B cell (primary cell): ENCODE measurements around the gene RSPH3. TPM values are rescaled to one million over a fixed set of nuclear protein-coding genes. Genes with fewer than 3 reads are reported as not detected.

Experiments
- ATAC-seq: fragments of 200-7000 bp; cut with Tn5 transposase; one replicate; pipeline ENCODE4 v1.10.0; 2021; ENCODE audit warnings: low read depth, mild to moderate bottlenecking, moderate number of reproducible peaks, moderate library complexity
- CTCF ChIA-PET: fragments of 350-600 bp; sonication (Branson Sonifier 250); formaldehyde crosslinking; loops from one replicate; lab custom pipeline; 2021; ENCODE audit warnings: antibody characterized with exemption, inconsistent platforms; lab: Charles Lee
- POLR2A ChIA-PET: fragments of 350-600 bp; sonication (Branson Sonifier 250); formaldehyde crosslinking; loops from one replicate; lab custom pipeline; 2021; ENCODE audit warnings: antibody characterized with exemption; lab: Charles Lee
- DNase-seq: peaks from one replicate; pipeline ENCODE4 v3.0.0; 2013
- H2AFZ ChIP-seq: 2 replicates; pipeline ENCODE4 v1.6.1; 2012; ENCODE audit warnings: mild to moderate bottlenecking, low read depth, low read length; ENCODE audit not compliant: insufficient read depth, poor library complexity, severe bottlenecking
- H3K27ac ChIP-seq, 2 donors: 1 replicate in 1 of 2; 2 replicates in 1 of 2; pipeline ENCODE4 v1.5.1; 2012 to 2013; ENCODE audit warnings: low read length in 2 of 2, mild to moderate bottlenecking in 2 of 2, moderate library complexity in 1 of 2
- H3K27me3 ChIP-seq, 4 experiments: fragments of 200-600 bp in 1 of 4; sonication (generic) in 1 of 4; replicated peaks in 1 of 4; 1 replicate in 2 of 4; 2 replicates in 2 of 4; pipeline versions ENCODE4 v1.6.1 to v1.7.0; 2013 to 2016; ENCODE audit warnings: low read length in 3 of 4, mild to moderate bottlenecking in 2 of 4, mixed read lengths in 1 of 4, moderate library complexity in 1 of 4; ENCODE audit not compliant: insufficient read depth in 4 of 4, control insufficient read depth in 3 of 4; ENCODE audit errors: control extremely low read depth in 1 of 4
- H3K36me3 ChIP-seq, 2 experiments: replicated peaks in 1 of 2; 1 replicate in 1 of 2; 2 replicates in 1 of 2; pipeline versions ENCODE4 v1.6.1 to v1.7.1; 2013; ENCODE audit warnings: low read length in 1 of 2; ENCODE audit not compliant: insufficient read depth in 2 of 2, control insufficient read depth in 1 of 2; ENCODE audit errors: control extremely low read depth in 1 of 2, extremely low read depth in 1 of 2
- H3K4me1 ChIP-seq, 2 donors: fragments of 200-600 bp in 1 of 2; sonication (generic) in 1 of 2; 1 replicate in 1 of 2; 2 replicates in 1 of 2; pipeline versions ENCODE4 v1.5.1 to v1.6.1; 2013 to 2017; ENCODE audit warnings: low read length in 2 of 2; ENCODE audit not compliant: control insufficient read depth in 2 of 2, insufficient read depth in 2 of 2
- H3K4me2 ChIP-seq: replicated peaks from 2 replicates; pipeline ENCODE3; 2012; ENCODE audit warnings: mild to moderate bottlenecking, low read depth, low read length; ENCODE audit not compliant: poor library complexity, severe bottlenecking
- H3K4me3 ChIP-seq, 5 experiments: fragments of 200-600 bp in 1 of 5; sonication (generic) in 1 of 5; 1 replicate in 3 of 5; 2 replicates in 2 of 5; pipeline versions ENCODE4 v1.5.1 to v1.7.0; 2011 to 2016; ENCODE audit warnings: low read length in 4 of 5, mild to moderate bottlenecking in 4 of 5, low read depth in 2 of 5, control low read depth in 1 of 5, moderate library complexity in 1 of 5; ENCODE audit not compliant: insufficient read depth in 1 of 5; ENCODE audit errors: control extremely low read depth in 1 of 5, extremely low read depth in 1 of 5
- H3K79me2 ChIP-seq: fragments of 200-600 bp; sonication (generic); one replicate; pipeline ENCODE4 v1.6.0; 2016; ENCODE audit warnings: low read length; ENCODE audit not compliant: control insufficient read depth, insufficient read depth
- H3K9ac ChIP-seq: fragments of 200-600 bp; sonication (generic); 2 replicates; pipeline ENCODE4 v1.6.1; 2017; ENCODE audit warnings: mild to moderate bottlenecking, low read length, moderate library complexity
- H3K9me3 ChIP-seq, 3 donors: one replicate each; pipeline versions ENCODE4 v1.6.1 to v1.7.1; 2013; ENCODE audit warnings: low read length in 2 of 3; ENCODE audit not compliant: control insufficient read depth in 2 of 3, insufficient read depth in 1 of 3; ENCODE audit errors: control extremely low read depth in 1 of 3
- H4K20me1 ChIP-seq: 2 replicates; pipeline ENCODE4 v1.6.0; 2012; ENCODE audit warnings: mild to moderate bottlenecking, low read length; ENCODE audit not compliant: insufficient read depth, control insufficient read depth, poor library complexity, severe bottlenecking
- H3K27ac Mint-ChIP-seq: one replicate; pipeline ENCODE4 v1.8.0; 2021; ENCODE audit warnings: mixed read lengths
- H3K27me3 Mint-ChIP-seq: one replicate; pipeline ENCODE4 v1.8.0; 2021; ENCODE audit warnings: mixed read lengths
- H3K4me1 Mint-ChIP-seq: one replicate; pipeline ENCODE4 v1.8.0; 2021; ENCODE audit warnings: mixed read lengths
- H3K4me3 Mint-ChIP-seq: one replicate; pipeline ENCODE4 v1.8.0; 2021; ENCODE audit warnings: mixed read lengths
- H3K9me3 Mint-ChIP-seq: one replicate; pipeline ENCODE4 v1.8.0; 2022; ENCODE audit warnings: mixed read lengths; ENCODE audit not compliant: insufficient read depth
- CTCF ChIP-seq: fragments of 200-600 bp; IDR thresholded peaks from one replicate; pipeline ENCODE4 v1.8.0; 2022; ENCODE audit warnings: antibody characterized with exemption, mild to moderate bottlenecking
- EZH2 ChIP-seq: IDR thresholded peaks from 2 replicates; pipeline ENCODE4 v1.6.1; 2012; ENCODE audit warnings: borderline replicate concordance, low read depth, mild to moderate bottlenecking, moderate library complexity, low read length; ENCODE audit not compliant: insufficient read depth, poor library complexity, severe bottlenecking
- WGBS: methylation state at CpG from one replicate; pipeline ENCODE4 v1.1.5; 2013; ENCODE audit warnings: missing lambda C conversion rate; ENCODE audit not compliant: insufficient coverage; 5-methylcytosine and 5-hydroxymethylcytosine counted together
- intact Hi-C: fragments of 100-400 bp; cut with micrococcal nuclease; formaldehyde crosslinking; loops from one replicate; pipeline ENCODE4 v1.10.0; 2022
- polyA plus RNA-seq: library from polyadenylated mRNA; depleted of rRNA; stranded (reverse); fragments of >200 nt; gene quantifications from 2 replicates; pipeline ENCODE4 v1.2.3, GENCODE V29; 2012
- total RNA-seq, 2 donors: library from RNA; stranded (reverse); fragments of 120-200 nt in 1 of 2; gene quantifications; 1 replicate in 1 of 2; 2 replicates in 1 of 2; pipeline versions ENCODE4 v1.2.3 to v1.2.4, GENCODE V29; 2013 to 2022

The RSPH3 gene
- total and polyA plus RNA-seq, 2 donors (not counting 1 experiment from before 2014, with no cell fraction given) = 0.82 to 3.4 TPM

DNA sequence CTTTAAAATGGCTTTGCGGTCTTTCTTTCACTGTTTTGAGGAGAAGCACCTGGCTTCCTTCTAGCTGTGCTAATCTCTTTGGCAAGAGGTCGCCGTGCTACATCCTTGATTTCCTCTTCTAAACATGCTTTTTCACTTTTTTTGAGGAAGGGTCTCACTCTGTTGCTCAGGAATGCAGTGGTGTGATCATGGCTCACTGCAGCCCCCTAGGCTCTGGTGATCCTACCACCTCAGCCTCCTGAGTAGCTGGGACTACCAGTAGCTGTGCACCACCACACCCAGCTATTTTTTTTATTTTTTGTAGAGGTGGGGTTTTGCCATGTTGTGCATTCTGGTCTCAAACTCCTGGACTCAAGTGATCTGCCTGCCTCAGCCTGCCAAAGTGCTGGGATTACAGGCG lies 40.5 kb downstream of the RSPH3 start:
- no peak overlapping the region for H3K9ac ChIP-seq
- no peaks in the 10 kb centered on the region for H3K9me3 Mint-ChIP-seq
- CTCF ChIA-PET = interaction anchor here (0.6 to 4.4 kb wide), 22 partner anchors 13 to 300 kb away, joined by 3 to 32 read pairs (median 5); partner anchors contain the start of genes EZR and RSPH3

DNA sequence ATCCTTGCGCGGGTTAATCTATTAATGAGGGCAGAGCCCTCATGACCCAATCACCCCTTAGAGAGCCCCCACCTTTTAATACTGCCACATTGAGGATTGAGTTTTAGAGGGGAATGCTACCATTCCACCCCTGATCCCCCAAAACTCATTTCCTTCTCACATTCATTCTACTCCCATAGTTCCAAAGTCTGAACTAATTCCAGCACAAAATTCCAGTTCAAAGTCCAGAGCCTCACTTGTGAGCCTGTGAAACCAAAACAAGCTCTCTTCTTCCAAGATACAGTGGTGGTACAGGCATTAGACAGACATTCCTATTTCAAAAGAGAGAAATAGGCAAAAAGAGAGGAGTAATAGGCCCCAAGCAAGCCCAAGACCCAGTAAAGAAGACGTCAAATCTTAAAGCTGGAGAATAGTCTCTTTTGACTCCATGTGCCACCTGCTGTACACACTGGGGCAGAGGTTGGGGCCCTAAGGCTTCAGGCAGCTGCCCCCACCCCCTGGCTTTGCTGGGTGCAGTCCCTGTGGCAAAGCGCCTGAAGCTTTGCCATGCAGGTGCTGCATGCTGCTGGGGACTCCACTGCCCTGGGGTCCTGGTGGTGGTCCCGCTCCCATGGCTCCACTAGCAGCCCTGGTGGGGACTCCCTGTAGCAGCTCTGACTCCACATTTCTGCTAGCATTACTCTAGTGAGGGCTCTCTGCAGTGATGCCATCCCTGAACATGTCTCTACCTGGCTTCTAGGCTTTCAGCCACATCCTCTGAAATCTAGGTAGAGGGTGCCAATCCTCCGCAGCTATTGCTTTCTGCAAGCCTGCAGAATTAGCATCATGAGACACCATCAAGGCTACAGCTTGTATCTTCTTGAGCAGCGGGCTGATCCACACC lies 41.3 kb downstream of the RSPH3 start:
- H3K4me2 ChIP-seq = no peak overlapping the region
- Mint-ChIP-seq H3K27ac (peak overlapping the region; percentile 69), H3K27me3 (no peaks in the 10 kb centered on the region), H3K9me3 (no peaks in the 10 kb centered on the region), H3K4me1 (peaks cover 23% of the 10 kb centered on the region), H3K4me3 (no peak overlapping the region)
- WGBS = 94% methylated on average over 5 of the region's 7 CpGs
- peak overlapping the region; percentile 7 for H2AFZ ChIP-seq
- POLR2A ChIA-PET = interaction anchor here (0.5 to 1.7 kb wide), 10 partner anchors 86 to 688 kb away, joined by 3 to 12 read pairs (median 4); partner anchors contain the start of gene EZR
- H3K4me1 ChIP-seq = peaks cover 5 to 10% of the 10 kb centered on the region in 2 donors
- no peaks in the 10 kb centered on the region for H4K20me1 ChIP-seq
- DNase-seq (peak; percentile 71), ATAC-seq (peak; percentile 82)
- CTCF ChIA-PET = interaction anchor here (0.7 to 4.4 kb wide), 38 partner anchors 9 to 299 kb away, joined by 3 to 32 read pairs (median 5); partner anchors contain the start of genes EZR and RSPH3
- TF ChIP-seq EZH2 = no peak
- peak; percentile 42 for TF ChIP-seq CTCF
- no peaks in the 10 kb centered on the region for H3K9me3 ChIP-seq
- no peak overlapping the region for H3K27ac ChIP-seq
- no peaks in the 10 kb centered on the region for H3K36me3 ChIP-seq
- H3K9ac ChIP-seq = no peak overlapping the region
- no peak overlapping the region for H3K4me3 ChIP-seq
- intact Hi-C loops = loop anchor here (1.0 to 5.0 kb wide), 4 partner anchors 46 to 165 kb away; no protein-coding TSS in a partner anchor
- no peaks in the 10 kb centered on the region for H3K27me3 ChIP-seq
- no peaks in the 10 kb centered on the region for H3K79me2 ChIP-seq

More for the DNA sequence above, 40.5 kb downstream of the RSPH3 start:
- H3K4me1 Mint-ChIP-seq = peaks cover 23% of the 10 kb centered on the region
- no peak overlapping the region for H3K27ac Mint-ChIP-seq
- Histone ChIP-seq H2AFZ (no peak overlapping the region), H3K79me2 (no peaks in the 10 kb centered on the region), H3K4me2 (no peak overlapping the region), H3K4me1 (peaks cover 5 to 10% of the 10 kb centered on the region in 2 donors), H3K9me3 (no peaks in the 10 kb centered on the region), H3K27ac (no peak overlapping the region), H3K4me3 (no peak overlapping the region), H4K20me1 (no peaks in the 10 kb centered on the region), H3K36me3 (no peaks in the 10 kb centered on the region), H3K27me3 (no peaks in the 10 kb centered on the region)
- no peak for DNase-seq
- whole genome bisulfite sequencing = 98% methylated on average over 4 of the region's 4 CpGs
- TF ChIP-seq EZH2 = no peak
- POLR2A ChIA-PET = interaction anchor here (0.7 to 1.7 kb wide), 4 partner anchors 90 to 255 kb away, joined by 3 to 7 read pairs (median 4); partner anchors contain the start of gene EZR
- no peak for ATAC-seq
- intact Hi-C loops = loop anchor here (5.0 kb wide), 3 partner anchors 47 to 152 kb away; no protein-coding TSS in a partner anchor
- no peak overlapping the region for H3K4me3 Mint-ChIP-seq
- H3K27me3 Mint-ChIP-seq = no peaks in the 10 kb centered on the region
